ENCODE measurements around the gene LSR. TPM values are rescaled to one million over a fixed set of nuclear protein-coding genes. Genes with fewer than 3 reads are reported as not detected.
A peak's percentile ranks its signal among the peaks of the same experiment; 100 is the strongest.

Gene LSR
- total RNA-seq, 1 donor from 2014 or later: 5.4 TPM

GRCh38 chr19:35247526-35248309, 1.1 kb upstream of the LSR start:
- Mint-ChIP-seq H3K9me3 (ENCODE audit: unreplicated experiment) (peaks cover 6% of the 10 kb centered on the region), H3K27me3 (ENCODE audit: unreplicated experiment) (peaks cover 14% of the 10 kb centered on the region), H3K4me1 (ENCODE audit: low read depth, unreplicated experiment) (no peaks in the 10 kb centered on the region), H3K4me3 (ENCODE audit: unreplicated experiment) (peak overlapping the region; percentile 82), H3K36me3 (ENCODE audit: unreplicated experiment) (no peaks in the 10 kb centered on the region), H3K27ac (ENCODE audit: unreplicated experiment) (no peak overlapping the region)
- peak; percentile 45 for DNase-seq
- TF ChIP-seq, protein P1, sequence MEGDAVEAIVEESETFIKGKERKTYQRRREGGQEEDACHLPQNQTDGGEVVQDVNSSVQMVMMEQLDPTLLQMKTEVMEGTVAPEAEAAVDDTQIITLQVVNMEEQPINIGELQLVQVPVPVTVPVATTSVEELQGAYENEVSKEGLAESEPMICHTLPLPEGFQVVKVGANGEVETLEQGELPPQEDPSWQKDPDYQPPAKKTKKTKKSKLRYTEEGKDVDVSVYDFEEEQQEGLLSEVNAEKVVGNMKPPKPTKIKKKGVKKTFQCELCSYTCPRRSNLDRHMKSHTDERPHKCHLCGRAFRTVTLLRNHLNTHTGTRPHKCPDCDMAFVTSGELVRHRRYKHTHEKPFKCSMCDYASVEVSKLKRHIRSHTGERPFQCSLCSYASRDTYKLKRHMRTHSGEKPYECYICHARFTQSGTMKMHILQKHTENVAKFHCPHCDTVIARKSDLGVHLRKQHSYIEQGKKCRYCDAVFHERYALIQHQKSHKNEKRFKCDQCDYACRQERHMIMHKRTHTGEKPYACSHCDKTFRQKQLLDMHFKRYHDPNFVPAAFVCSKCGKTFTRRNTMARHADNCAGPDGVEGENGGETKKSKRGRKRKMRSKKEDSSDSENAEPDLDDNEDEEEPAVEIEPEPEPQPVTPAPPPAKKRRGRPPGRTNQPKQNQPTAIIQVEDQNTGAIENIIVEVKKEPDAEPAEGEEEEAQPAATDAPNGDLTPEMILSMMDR (IDR thresholded peaks at IDR 0.05; ENCODE audit: partially characterized antibody, unreplicated experiment): no peak

DNA sequence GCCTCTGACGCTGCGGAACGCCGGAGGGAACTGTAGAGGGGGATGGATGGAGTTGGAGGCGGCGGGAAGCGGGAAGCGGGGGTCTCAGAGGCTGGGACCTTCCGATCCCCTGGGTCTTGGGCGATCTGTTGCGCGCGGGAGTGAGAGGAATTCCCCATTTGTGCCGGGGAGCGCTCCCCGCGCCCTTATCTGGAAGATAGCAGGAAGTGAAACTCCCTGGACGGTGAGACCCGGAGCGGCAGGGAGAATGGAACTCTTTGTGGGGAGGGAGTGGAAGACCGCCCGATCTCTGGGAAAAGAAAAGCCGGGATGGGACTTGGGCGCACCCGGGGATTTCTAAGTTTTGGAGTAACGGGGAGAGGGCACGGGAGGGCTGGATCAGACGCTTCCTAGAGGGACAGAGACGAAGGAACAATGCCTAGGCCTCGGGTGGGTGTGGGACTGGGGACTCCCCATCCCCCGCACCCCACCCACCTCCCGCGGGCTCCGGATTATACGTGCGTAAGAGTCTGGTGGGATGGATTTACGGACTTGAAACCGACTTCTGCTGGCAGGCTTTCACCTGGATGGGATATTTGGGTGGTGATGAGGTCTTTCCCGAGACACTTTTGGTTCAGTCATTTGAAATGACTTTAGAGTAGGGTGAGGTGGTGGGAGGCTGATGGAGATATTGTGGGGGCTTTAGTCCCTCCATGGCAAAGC, 495 bp downstream of the LSR start:
- no peaks in the 10 kb centered on the region for H3K4me1 Mint-ChIP-seq (ENCODE audit: low read depth, unreplicated experiment)
- peaks cover 6% of the 10 kb centered on the region for H3K9me3 Mint-ChIP-seq (ENCODE audit: unreplicated experiment)
- no peak overlapping the region for H3K27ac Mint-ChIP-seq (ENCODE audit: unreplicated experiment)
- no peaks in the 10 kb centered on the region for H3K36me3 Mint-ChIP-seq (ENCODE audit: unreplicated experiment)
- TF ChIP-seq, protein P1 (IDR thresholded peaks at IDR 0.05; ENCODE audit: partially characterized antibody, unreplicated experiment): no peak
- H3K27me3 Mint-ChIP-seq (ENCODE audit: unreplicated experiment): peaks cover 14% of the 10 kb centered on the region
- no peak for DNase-seq
- peak overlapping the region; percentile 78 for H3K4me3 Mint-ChIP-seq (ENCODE audit: unreplicated experiment)

DNA sequence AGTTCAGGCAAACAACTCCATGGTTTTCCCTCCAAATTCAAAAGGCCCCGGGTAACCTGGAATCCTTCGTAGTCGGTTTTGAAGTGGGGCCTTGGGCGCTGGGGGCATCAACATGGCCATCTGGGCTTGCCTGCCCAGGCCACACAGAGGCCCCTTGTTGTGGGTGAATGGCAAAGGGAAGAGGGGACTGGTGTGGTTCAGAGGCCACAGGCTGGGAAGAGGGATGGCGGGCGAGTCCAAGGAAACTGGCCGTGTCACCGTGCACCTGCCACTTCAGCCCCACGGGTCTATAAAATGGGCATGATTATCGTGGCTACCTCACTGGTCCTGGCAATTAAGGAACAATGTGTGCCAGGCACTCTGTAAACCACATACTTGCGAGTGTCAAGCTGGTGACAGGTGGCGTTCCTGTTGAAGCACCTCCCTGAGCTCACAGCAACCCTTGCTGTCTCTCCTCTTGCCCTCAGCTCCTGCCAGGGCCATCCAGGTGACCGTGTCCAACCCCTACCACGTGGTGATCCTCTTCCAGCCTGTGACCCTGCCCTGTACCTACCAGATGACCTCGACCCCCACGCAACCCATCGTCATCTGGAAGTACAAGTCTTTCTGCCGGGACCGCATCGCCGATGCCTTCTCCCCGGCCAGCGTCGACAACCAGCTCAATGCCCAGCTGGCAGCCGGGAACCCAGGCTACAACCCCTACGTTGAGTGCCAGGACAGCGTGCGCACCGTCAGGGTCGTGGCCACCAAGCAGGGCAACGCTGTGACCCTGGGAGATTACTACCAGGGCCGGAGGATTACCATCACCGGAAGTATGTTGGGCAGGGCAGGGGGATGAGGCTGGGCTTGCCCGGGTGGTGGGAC, 1.3 kb downstream of the LSR start:
- no peak for DNase-seq
- TF ChIP-seq, protein P1 (IDR thresholded peaks at IDR 0.05; ENCODE audit: partially characterized antibody, unreplicated experiment): no peak
- H3K36me3 Mint-ChIP-seq (ENCODE audit: unreplicated experiment): no peaks in the 10 kb centered on the region
- peak overlapping the region; percentile 61 for H3K4me3 Mint-ChIP-seq (ENCODE audit: unreplicated experiment)
- no peaks in the 10 kb centered on the region for H3K4me1 Mint-ChIP-seq (ENCODE audit: low read depth, unreplicated experiment)
- peaks cover 14% of the 10 kb centered on the region for H3K27me3 Mint-ChIP-seq (ENCODE audit: unreplicated experiment)
- H3K27ac Mint-ChIP-seq (ENCODE audit: unreplicated experiment): no peak overlapping the region
- peaks cover 6% of the 10 kb centered on the region for H3K9me3 Mint-ChIP-seq (ENCODE audit: unreplicated experiment)

DNA sequence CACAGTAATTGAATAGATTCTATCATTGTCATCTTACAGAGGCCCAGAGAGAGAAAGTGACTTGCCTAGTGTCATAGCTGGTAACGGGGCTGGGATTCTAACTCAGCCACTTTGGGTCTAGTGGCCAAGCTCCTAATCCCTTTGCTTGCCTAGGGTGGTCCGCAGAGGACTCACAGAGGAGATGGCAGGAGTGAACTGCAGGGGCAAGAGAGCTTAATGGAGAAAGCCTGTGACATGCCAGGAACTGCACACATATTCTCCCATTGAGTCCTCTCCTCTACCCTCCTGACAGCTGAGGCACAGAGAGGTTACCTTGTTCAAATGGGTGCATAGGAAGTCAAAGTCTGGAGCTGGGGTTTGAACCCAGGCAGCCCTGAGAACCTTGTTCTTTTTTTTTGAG, 2.7 kb downstream of the LSR start:
- Mint-ChIP-seq H3K4me3 (ENCODE audit: unreplicated experiment) (no peak overlapping the region), H3K4me1 (ENCODE audit: low read depth, unreplicated experiment) (no peaks in the 10 kb centered on the region), H3K27ac (ENCODE audit: unreplicated experiment) (no peak overlapping the region), H3K27me3 (ENCODE audit: unreplicated experiment) (peaks cover 15% of the 10 kb centered on the region), H3K36me3 (ENCODE audit: unreplicated experiment) (no peaks in the 10 kb centered on the region), H3K9me3 (ENCODE audit: unreplicated experiment) (peaks cover 6% of the 10 kb centered on the region)
- TF ChIP-seq, protein P1 (IDR thresholded peaks at IDR 0.05; ENCODE audit: partially characterized antibody, unreplicated experiment): no peak
- no peak for DNase-seq
